Ovary (tissue), 10 donors: Measurements from ENCODE around the gene HTR3E. TPM values are rescaled to one million over a fixed set of nuclear protein-coding genes. Genes with fewer than 3 reads are reported as not detected.

Source experiments
- DNase-seq, 5 donors: peaks; one replicate each; pipeline ENCODE4 v3.0.0-alpha.2; 2019 to 2020
- H3K27ac ChIP-seq, 2 donors: fragments of 200-600 bp; one replicate each; pipeline versions ENCODE4 v1.5.1 to v1.8.0; 2019 to 2022
- H3K27me3 ChIP-seq: fragments of 200-600 bp; one replicate; pipeline ENCODE4 v1.8.0; 2022
- H3K36me3 ChIP-seq: fragments of 200-600 bp; sonication (generic); one replicate; pipeline ENCODE4 v1.5.1; 2019
- H3K4me1 ChIP-seq: one replicate; pipeline ENCODE4 v1.8.1; 2013; ENCODE audit warnings: mild to moderate bottlenecking, moderate library complexity; ENCODE audit not compliant: insufficient read depth
- H3K4me3 ChIP-seq: fragments of 200-600 bp; sonication (generic); one replicate; pipeline ENCODE4 v1.5.1; 2017
- H3K9me3 ChIP-seq, 2 donors: fragments of 200-600 bp in 1 of 2; sonication (generic) in 1 of 2; one replicate each; pipeline versions ENCODE4 v1.5.1 to v1.8.1; 2013 to 2019; ENCODE audit warnings: mild to moderate bottlenecking in 1 of 2, moderate library complexity in 1 of 2
- CTCF ChIP-seq, 3 donors: fragments of 450-650 bp in 2 of 3; fragments of 200-600 bp in 1 of 3; IDR thresholded peaks; one replicate each; pipeline versions ENCODE4 v1.5.1 to v1.8.0; 2016 to 2022; ENCODE audit warnings: antibody characterized with exemption in 3 of 3, mild to moderate bottlenecking in 1 of 3
- EP300 ChIP-seq: sonication (generic); formaldehyde crosslinking; IDR thresholded peaks from one replicate; pipeline ENCODE4 v1.6.1; 2017; ENCODE audit warnings: antibody characterized with exemption
- POLR2A ChIP-seq: fragments of 450-650 bp; IDR thresholded peaks from one replicate; pipeline ENCODE4 v1.6.1; 2017; ENCODE audit warnings: antibody characterized with exemption, mild to moderate bottlenecking, moderate library complexity
- WGBS, 3 donors: extraction: QIAGEN DNeasy Blood & Tissue Kit in 1 of 3; methylation state at CpG; one replicate each; pipeline versions ENCODE4 v1.1.5 to v1.1.7; 2013 to 2017; 5-methylcytosine and 5-hydroxymethylcytosine counted together
- intact Hi-C, 4 donors: fragments of 100-400 bp; cut with DNase I; formaldehyde crosslinking; loops; one replicate each; pipeline versions ENCODE4 v1.11.0 to v1.15.1; 2022 to 2023
- long read RNA-seq, 3 donors: library from polyadenylated mRNA in 2 of 3; unstranded in 2 of 3; transcript quantifications; one replicate each; pipeline ENCODE4 v2.0.0 and lab custom pipeline, GENCODE V29; 2021 to 2026
- polyA plus RNA-seq, 2 donors: library from polyadenylated mRNA; stranded (reverse); fragments of 200-250 nt in 1 of 2; fragments of 350-450 nt in 1 of 2; fragmentation: Illumina TruSeq in 1 of 2; extraction: RNeasy Lipid Tissue Mini Kit (QIAGEN cat#74804) in 1 of 2; gene quantifications; one replicate each; pipeline ENCODE4 v1.2.3, GENCODE V29; 2013 to 2014
- total RNA-seq, 7 donors: library from RNA; depleted of rRNA in 2 of 7; stranded (reverse); fragments of >200 nt in 2 of 7; fragmentation: NEBNext Ultra II Directional in 3 of 7; extraction: Animal tissue kit (Norgen Biotek cat#: 25700) in 3 of 7; gene quantifications; one replicate each; pipeline versions ENCODE4 v1.1.0 to v1.2.4, GENCODE V29; 2016 to 2023
- donor health status: DM: no; HTN: no; CAD: no; lungs with moderate emphysema.
- donor health status: DM: no; HTN: no; CAD: no.
- donor health status: Bipolar disorder and iron deficiency.
- donor health status: DM: yes; HTN: yes; CAD: no.
- donor health status: DM: no; HTN: no; CAD: no.
- donor health status: DM: yes; HTN: yes; CAD: no.

Gene HTR3E, protein sequence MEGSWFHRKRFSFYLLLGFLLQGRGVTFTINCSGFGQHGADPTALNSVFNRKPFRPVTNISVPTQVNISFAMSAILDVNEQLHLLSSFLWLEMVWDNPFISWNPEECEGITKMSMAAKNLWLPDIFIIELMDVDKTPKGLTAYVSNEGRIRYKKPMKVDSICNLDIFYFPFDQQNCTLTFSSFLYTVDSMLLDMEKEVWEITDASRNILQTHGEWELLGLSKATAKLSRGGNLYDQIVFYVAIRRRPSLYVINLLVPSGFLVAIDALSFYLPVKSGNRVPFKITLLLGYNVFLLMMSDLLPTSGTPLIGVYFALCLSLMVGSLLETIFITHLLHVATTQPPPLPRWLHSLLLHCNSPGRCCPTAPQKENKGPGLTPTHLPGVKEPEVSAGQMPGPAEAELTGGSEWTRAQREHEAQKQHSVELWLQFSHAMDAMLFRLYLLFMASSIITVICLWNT
- total RNA-seq (not detected), polyA plus RNA-seq (not detected)
- long read RNA-seq, donor 1, partial matches to known transcripts, result 0 of 1 reads
- long read RNA-seq, donor 1, other reads (novel, unspliced or antisense), result 1 of 1 reads
- long read RNA-seq, donor 2, result 0 reads
- long read RNA-seq, donor 3, result 0 reads

GRCh38 chr3:184096811-184097383 is at the start of gene HTR3E:
HTR3E (plus strand) TSS chr3:184097064; CDS start chr3:184097530, 466 bp downstream.
- Histone ChIP-seq H3K27ac (no peak within 1 kb of the TSS), H3K4me1 (no peaks in the 10 kb centered on the region), H3K4me3 (no peak within 1 kb of the TSS), H3K9me3 (no peaks in the 10 kb centered on the region), H3K27me3 (no peaks in the 10 kb centered on the region), H3K36me3 (no peaks in the 10 kb centered on the region)
- DNase-seq, result no peak
- intact Hi-C loops, result no loop called here
- TF ChIP-seq POLR2A (no peak), CTCF (IDR thresholded peaks at IDR 0.05) (no peak), EP300 (no peak)
- 77 to 85% (median 78%) methylated on average over 7 of the region's 7 CpGs for WGBS, 3 donors

GRCh38 chr3:184050217-184050847 is 46.5 kb upstream of the HTR3E start:
- 88 to 95% (median 92%) methylated on average over 7 of the region's 7 CpGs for WGBS, 3 donors
- Histone ChIP-seq H3K27me3 (no peaks in the 10 kb centered on the region), H3K4me3 (no peak overlapping the region), H3K9me3 (no peaks in the 10 kb centered on the region), H3K27ac (no peak overlapping the region), H3K36me3 (no peaks in the 10 kb centered on the region), H3K4me1 (no peaks in the 10 kb centered on the region)
- no peak for DNase-seq
- TF ChIP-seq CTCF (IDR thresholded peaks at IDR 0.05), result no peak
- no peak for TF ChIP-seq EP300
- no peak for TF ChIP-seq POLR2A
- intact Hi-C loops, result no loop called here

- H3K36me3 ChIP-seq, result no peaks in the 10 kb centered on the region
- H3K27ac ChIP-seq, result no peak within 1 kb of the TSS
- no peak within 1 kb of the TSS for H3K4me3 ChIP-seq
- intact Hi-C loops, result no loop called here
- no peaks in the 10 kb centered on the region for H3K9me3 ChIP-seq
- TF ChIP-seq POLR2A (no peak), EP300 (no peak)
- no peak for DNase-seq
- no peaks in the 10 kb centered on the region for H3K27me3 ChIP-seq
- WGBS, 3 donors, result 44 to 68% (median 54%) methylated on average over 4 of the region's 4 CpGs
- H3K4me1 ChIP-seq, result no peaks in the 10 kb centered on the region
Observed at GRCh38 chr3:184052767-184053166, 44.1 kb upstream of the HTR3E start, which contains the start of gene HTR3C. HTR3C (plus strand) TSS chr3:184053047; CDS start chr3:184053081, 34 bp downstream.

GRCh38 chr3:184058029-184058428 is 38.8 kb upstream of the HTR3E start:
- WGBS, 3 donors, result 10 to 20% (median 10%) methylated on average over 9 of the region's 9 CpGs
- Histone ChIP-seq H3K9me3 (no peaks in the 10 kb centered on the region), H3K36me3 (no peaks in the 10 kb centered on the region), H3K27ac (no peak overlapping the region), H3K4me1 (no peaks in the 10 kb centered on the region), H3K27me3 (no peaks in the 10 kb centered on the region), H3K4me3 (no peak overlapping the region)
- intact Hi-C loops, result no loop called here
- no peak for DNase-seq
- no peak for TF ChIP-seq CTCF (IDR thresholded peaks at IDR 0.05)
- no peak for TF ChIP-seq POLR2A
- no peak for TF ChIP-seq EP300
